NCI-H1694 treated with DMSO at 0.1 percent for 48 hours (cell line): Measurements from ENCODE around the gene WDR4.
"Not testable (repeated sequence)": the region's sequence is repeated elsewhere in the genome, so short reads cannot be mapped to it uniquely, and the experiment has no call there.

ENCODE experiments used
- DNase-seq: peaks from one replicate; lab custom pipeline; 2025; lab: John Stamatoyannopoulos, UW

Gene WDR4

GRCh38 chr21:42815217-42815616 lies 64.1 kb downstream of the WDR4 start:
- DNase-seq = no peak

DNA sequence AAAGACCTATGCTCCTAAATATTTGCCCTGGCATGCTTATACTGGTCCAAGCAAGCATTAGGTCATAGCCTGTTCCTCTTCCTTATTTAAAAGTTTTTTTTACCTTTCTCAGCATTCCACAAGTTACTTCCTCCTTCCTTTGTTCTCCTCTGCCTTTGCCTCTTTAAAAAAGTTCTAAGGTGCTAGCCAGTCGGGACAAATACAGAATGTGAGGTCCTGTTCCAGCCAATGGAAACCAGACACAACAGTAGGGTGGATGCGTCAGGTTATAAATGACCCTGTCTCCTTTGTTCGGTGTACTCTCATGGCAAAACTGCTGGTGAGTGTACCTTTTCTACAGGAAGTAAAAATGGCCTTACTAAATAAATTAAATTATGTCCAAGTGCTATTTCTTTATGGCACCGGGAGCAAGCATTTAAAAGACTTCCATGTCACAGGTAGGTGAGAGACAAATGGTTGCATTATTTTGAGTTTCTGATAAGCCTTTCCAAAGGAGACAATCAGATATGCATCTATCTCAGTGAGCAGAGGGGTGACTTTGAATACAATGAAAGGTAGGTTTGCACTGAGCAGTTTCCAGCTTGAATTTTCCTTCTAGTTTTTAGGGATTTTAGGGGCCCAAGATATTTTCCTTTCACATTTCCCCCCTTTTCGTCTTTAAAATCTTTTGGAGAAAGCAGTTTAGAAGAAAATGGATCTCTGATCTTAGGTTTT lies 66.7 kb downstream of the WDR4 start:
- not testable (repeated sequence) for DNase-seq

DNA sequence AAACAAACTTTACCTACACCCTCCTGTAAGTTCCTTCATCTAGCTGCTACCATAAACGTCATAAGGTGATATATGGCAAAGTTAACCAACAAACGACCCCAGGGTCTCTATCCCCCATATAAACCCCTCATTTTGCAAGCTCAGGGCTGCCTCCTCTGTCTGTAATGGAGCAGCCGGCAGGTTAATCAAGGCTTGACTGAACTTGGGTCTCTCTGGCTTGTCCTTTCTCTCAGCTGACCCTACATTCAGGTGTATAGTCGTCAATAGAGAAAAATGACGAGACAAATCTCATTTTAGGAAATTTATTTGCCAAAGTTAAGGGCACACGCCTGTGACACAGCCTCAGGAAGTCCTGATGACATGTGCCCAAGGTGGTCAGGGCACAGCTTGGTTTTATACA lies 67.4 kb downstream of the WDR4 start:
- no peak for DNase-seq

DNA sequence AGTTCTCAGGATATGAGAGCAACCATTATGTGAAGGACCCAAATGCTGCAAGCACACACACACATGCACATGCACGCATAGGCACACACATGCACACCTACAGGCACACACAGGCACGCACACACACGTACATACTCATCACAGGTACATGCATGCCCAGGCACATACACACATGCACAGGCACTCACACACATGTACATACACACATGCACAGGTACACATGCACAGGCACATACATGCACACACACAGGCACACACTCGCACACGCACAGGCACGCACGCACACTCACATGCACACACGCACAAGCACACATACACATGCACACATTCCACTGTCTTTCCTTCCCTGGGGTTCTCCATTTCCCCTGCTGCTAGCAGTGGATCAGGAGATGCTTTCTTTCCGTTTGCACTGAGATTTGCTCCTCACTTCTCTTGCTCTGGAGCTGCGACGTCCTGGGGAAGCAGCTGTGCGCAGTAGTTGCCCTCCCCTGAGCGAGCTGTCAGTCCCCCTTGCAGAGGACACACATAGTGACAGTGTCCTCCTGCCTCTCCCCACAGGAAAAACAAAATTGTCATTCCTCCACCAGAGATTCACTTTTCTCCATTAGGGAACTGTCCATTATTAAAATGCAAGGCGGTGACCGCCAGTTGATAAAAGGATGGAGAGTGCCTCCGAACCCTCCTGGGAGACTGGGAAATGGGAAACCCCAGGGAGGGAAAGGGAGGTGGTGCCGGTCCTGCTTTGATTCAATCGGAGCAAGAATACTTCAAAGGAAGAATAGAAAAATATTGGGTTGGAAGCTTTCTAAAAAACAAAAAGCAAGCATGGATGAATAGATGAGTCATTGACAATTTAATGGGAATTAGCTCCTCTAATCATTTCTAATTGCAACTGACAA lies 69.5 kb downstream of the WDR4 start:
- no peak for DNase-seq

DNA sequence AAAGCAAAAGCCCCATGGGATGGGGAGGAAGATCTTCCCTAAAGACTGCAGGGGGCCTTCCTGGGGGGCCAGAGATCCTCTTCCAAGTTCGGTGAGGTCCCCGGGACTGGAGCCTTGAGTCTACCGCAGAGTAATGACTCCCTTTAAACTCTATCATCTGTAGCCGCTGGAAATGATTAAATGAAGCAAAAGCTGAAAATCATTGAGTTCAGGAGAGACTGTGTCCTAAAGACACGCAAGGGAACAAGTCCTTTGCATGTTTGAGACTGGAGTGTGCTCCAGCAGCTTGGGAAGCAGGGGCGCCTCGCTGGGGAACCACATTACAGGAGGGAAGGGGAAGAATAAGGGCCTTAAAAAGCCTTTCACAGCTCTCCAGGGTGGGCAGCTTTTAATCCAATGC lies 70.2 kb downstream of the WDR4 start:
- no peak for DNase-seq

DNA sequence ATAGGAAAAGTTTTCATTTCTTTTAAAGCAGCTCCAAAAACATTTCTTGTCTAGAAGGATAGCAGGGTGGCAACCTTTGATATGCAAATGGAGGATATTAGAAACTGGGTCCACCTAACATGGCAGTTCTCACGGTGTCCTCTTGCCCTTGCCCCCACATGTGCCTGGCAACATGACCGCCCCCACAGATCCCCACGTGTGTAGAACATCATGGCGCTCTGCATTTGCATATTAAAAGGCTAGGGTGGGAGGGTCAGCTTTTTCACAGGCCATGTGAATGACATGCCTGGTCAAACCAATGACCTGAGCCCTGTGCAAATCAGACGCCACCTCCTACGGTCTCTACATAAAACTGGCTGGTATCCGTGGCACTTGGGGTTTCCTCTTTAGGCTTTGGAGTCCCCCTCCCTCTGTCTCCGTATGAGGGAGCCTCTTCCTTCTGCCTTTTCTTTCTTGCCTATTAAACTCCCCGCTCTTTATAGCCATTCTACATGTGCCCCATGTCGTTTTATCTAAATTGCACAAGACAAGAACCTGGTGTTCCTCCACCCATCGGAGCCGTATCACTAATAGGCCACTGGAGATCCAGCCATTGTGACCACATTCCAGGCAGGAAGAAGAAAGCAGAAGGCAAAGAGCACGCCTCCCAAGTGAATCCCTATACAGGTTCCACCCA lies 71.3 kb downstream of the WDR4 start:
- DNase-seq = no peak

DNA sequence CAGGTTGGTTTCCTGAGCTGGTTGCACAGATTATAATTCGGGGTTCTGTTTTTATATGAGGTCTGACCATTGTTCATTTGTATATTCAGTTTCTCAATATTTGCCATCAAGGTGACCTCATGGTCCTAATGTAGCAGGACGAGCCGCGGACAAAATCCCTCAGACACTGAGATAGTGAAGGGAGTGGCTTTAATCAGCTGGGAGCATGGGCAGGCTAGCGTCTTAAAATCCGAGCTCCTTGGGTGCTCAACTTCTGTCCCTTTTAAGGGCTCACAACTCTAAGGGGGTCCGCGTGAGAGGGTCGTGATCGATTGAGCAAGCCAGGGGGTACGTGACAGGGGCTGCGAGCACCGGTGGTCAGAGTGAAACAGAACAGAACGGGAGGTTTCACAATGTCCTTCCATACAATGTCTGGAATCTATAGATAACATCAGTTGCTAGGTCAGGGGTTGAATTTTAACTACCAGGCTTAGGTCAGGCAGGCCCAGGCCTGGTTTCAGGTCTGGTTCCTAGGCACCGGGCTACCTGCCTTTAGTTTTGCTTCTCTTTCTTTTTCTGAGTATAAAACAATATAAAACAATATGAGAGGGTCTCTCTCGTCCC lies 71.9 kb downstream of the WDR4 start:
- DNase-seq = not testable (repeated sequence)

DNA sequence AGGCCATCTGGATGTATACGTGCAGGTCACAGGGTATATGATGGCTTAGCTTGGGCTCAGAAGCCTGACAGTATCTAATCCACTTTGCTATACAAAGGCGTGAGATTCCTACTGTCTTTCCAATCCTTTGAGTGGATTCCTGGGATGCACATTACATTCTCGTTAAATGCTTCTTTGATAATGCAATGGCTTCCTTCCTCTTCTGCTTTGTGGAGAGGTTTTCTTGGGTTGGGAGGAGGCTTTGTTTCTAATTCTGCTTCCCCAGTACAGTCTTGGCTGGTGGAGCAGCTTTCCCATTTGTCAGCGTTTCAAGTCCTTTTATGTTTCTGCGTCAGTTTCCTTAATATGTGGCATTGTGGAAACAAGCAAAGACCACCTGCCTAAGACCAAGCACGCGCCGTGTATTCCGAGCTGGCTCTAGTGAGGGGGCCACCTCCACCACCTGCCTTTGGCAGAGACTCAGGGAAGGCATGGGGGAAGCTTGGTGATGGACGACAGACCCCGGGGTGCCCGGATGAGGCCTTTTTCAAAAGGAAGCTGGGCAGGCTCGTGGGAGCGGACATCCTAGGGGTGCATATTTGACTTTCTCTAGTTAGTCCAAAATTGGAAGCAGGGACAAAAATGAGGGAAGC lies 72.7 kb downstream of the WDR4 start:
- DNase-seq = no peak

DNA sequence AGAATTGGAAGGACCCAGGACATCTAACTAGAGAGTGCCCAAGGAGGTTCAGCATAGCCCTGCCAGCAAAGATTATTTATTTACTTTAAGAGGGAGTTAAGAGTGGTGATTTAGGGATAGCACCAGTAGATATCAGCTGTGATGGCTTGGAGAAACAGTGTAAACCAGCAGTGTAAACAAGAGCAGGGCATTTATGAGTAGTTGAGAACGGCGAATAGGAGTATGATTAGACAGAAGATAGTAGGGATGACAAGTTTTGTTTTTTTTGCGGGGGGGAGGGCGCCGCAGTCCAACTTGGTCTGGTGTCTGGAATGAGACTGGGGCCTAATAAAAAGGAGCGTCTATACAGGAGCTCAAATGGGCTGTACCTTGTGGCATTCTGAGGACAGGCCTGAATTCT lies 77.7 kb downstream of the WDR4 start:
- not testable (repeated sequence) for DNase-seq

DNA sequence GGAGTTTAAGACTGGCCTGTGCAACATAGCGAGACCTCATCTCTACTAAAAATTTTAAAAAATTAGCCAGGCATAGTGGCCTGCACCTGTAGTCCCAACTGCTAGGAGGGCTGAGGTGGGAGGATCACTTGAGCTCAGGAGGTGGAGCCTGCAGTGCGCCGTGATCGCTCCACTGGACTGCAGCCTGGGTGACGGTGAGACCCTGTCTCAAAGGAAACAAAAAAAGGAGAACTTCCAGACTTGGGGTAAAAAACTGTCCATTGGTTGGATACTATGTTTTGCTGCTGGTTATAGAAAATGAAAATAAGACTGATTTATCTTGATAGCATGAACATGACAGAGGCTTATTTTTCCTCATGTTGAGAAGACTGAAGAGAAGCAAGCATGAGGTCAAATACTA lies 79.4 kb downstream of the WDR4 start:
- no peak for DNase-seq

GRCh38 chr21:42799516-42799915 lies 79.8 kb downstream of the WDR4 start:
- no peak for DNase-seq
